ENCODE data around the gene ARL15. TPM values are rescaled to one million over a fixed set of nuclear protein-coding genes. Genes with fewer than 3 reads are reported as not detected.

ARL15 gene
- total and polyA plus RNA-seq, 4 donors = 5.0 to 24.8 (median 13.3) TPM

DNA sequence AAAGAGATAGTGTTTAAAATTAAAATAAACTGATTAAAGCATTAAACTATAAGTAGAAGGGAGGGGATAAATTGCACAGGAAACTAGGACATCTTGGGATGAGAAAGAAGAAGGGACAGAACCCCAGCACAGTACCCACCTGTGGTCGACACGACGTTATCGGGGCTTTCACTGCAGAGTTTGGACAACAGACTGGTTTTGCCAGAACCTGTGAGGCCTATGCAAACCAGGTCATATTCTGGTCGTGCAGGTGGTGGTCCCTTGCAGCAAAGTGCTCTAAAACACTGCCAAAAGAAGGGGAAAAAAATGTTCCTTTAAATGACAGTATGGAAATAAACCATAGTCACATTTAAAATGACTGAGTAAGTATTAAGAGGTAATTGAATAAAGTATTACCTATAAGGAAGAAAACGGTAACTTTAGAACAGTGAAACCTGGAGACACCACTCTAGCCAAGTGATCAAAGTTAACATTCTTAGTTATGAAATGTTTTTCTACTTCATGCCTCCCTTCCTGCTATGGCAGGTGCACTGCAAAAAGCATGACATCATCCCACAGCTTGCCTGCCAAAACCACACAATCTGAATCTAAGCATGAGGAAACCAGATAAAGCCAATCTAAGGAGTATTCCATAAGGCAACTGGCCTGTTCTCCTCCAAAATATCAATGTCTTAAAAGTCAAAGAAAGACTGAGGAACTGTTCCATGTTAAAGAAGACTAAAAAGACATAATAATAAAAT lies 138.6 kb downstream of the ARL15 start:
- H3K36me3 ChIP-seq (ENCODE audit: control insufficient read depth in 4 of 4, insufficient read depth in 3 of 4, low read depth in 1 of 4, low read length in 3 of 4) = no peaks in the 10 kb centered on the region
- 96% methylated on average over 6 of the region's 6 CpGs for WGBS
- no peak for DNase-seq (ENCODE audit: low spot score)
- no peak overlapping the region for H3K9ac ChIP-seq (ENCODE audit: low read depth in 1 of 2, low read length in 2 of 2)
- H3K4me1 ChIP-seq (ENCODE audit: control insufficient read depth in 4 of 4, insufficient read depth in 4 of 4, low read length in 3 of 4) = no peaks in the 10 kb centered on the region
- TF ChIP-seq, protein P1, sequence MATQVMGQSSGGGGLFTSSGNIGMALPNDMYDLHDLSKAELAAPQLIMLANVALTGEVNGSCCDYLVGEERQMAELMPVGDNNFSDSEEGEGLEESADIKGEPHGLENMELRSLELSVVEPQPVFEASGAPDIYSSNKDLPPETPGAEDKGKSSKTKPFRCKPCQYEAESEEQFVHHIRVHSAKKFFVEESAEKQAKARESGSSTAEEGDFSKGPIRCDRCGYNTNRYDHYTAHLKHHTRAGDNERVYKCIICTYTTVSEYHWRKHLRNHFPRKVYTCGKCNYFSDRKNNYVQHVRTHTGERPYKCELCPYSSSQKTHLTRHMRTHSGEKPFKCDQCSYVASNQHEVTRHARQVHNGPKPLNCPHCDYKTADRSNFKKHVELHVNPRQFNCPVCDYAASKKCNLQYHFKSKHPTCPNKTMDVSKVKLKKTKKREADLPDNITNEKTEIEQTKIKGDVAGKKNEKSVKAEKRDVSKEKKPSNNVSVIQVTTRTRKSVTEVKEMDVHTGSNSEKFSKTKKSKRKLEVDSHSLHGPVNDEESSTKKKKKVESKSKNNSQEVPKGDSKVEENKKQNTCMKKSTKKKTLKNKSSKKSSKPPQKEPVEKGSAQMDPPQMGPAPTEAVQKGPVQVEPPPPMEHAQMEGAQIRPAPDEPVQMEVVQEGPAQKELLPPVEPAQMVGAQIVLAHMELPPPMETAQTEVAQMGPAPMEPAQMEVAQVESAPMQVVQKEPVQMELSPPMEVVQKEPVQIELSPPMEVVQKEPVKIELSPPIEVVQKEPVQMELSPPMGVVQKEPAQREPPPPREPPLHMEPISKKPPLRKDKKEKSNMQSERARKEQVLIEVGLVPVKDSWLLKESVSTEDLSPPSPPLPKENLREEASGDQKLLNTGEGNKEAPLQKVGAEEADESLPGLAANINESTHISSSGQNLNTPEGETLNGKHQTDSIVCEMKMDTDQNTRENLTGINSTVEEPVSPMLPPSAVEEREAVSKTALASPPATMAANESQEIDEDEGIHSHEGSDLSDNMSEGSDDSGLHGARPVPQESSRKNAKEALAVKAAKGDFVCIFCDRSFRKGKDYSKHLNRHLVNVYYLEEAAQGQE (IDR thresholded peaks at IDR 0.05) = no peak
- peak; percentile 57 to 66 for TF ChIP-seq JUND (IDR thresholded peaks at IDR 0.05)
- H3K4me3 ChIP-seq (ENCODE audit: low read depth in 1 of 3, low read length in 3 of 3) = no peak overlapping the region
- H3K9me3 ChIP-seq (ENCODE audit: control insufficient read depth in 4 of 4, low read length in 3 of 4) = no peaks in the 10 kb centered on the region
- H3K27ac ChIP-seq (ENCODE audit: low read depth in 1 of 2, low read length in 2 of 2) = no peak overlapping the region
- no peaks in the 10 kb centered on the region for H3K27me3 ChIP-seq (ENCODE audit: control insufficient read depth in 4 of 4, insufficient read depth in 4 of 4, low read length in 3 of 4)

DNA sequence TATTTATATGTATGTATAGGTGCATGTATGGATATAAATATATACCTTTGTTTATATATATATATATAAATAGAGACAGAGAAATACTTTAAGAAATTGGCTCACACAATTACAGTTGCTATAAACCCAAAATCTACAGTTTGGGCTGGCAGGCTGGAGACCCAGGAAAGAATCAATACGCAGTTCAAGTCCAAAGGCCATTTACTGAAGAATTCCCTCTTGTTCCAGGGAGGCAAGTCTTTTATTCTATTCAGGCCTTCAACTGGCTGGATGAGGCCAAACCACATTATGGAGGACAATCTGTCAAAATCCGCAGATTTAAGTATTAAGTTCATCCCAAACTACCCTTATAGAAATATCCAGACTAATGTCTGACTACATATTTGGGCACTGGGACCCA lies 144.7 kb downstream of the ARL15 start:
- WGBS = 53% methylated on average over 2 of the region's 2 CpGs
- Histone ChIP-seq H3K27ac (ENCODE audit: low read depth in 1 of 2, low read length in 2 of 2) (no peak overlapping the region), H3K27me3 (ENCODE audit: control insufficient read depth in 4 of 4, insufficient read depth in 4 of 4, low read length in 3 of 4) (no peaks in the 10 kb centered on the region), H3K9ac (ENCODE audit: low read depth in 1 of 2, low read length in 2 of 2) (no peak overlapping the region), H3K9me3 (ENCODE audit: control insufficient read depth in 4 of 4, low read length in 3 of 4) (no peaks in the 10 kb centered on the region), H3K4me1 (ENCODE audit: control insufficient read depth in 4 of 4, insufficient read depth in 4 of 4, low read length in 3 of 4) (peaks cover 0 to 7% (median 2%) of the 10 kb centered on the region in 4 donors), H3K4me3 (ENCODE audit: low read depth in 1 of 3, low read length in 3 of 3) (no peak overlapping the region), H3K36me3 (ENCODE audit: control insufficient read depth in 4 of 4, insufficient read depth in 3 of 4, low read depth in 1 of 4, low read length in 3 of 4) (no peaks in the 10 kb centered on the region)
- no peak for DNase-seq (ENCODE audit: low spot score)
- peak in 1 of 2 donors; percentile 14 for TF ChIP-seq RAD21 (IDR thresholded peaks at IDR 0.05)
- peak; percentile 73 to 88 for TF ChIP-seq HNF4A (conservative IDR thresholded peaks at IDR 0.05)
- TF ChIP-seq YY1 (IDR thresholded peaks at IDR 0.05) = no peak
- TF ChIP-seq, protein P2, sequence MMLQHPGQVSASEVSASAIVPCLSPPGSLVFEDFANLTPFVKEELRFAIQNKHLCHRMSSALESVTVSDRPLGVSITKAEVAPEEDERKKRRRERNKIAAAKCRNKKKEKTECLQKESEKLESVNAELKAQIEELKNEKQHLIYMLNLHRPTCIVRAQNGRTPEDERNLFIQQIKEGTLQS (IDR thresholded peaks at IDR 0.05) = no peak
- TF ChIP-seq FOXA1 (IDR thresholded peaks at IDR 0.05) = no peak
- no peak for TF ChIP-seq EGR1 (IDR thresholded peaks at IDR 0.05; ENCODE audit: low read depth in 2 of 2)
- no peak for TF ChIP-seq TAF1 (conservative IDR thresholded peaks at IDR 0.05)
- no peak for TF ChIP-seq JUND (IDR thresholded peaks at IDR 0.05)
- peak; percentile 13 for TF ChIP-seq SP1 (IDR thresholded peaks at IDR 0.05)
- TF ChIP-seq NR2F2 (IDR thresholded peaks at IDR 0.05) = no peak
- TF ChIP-seq FOXA2 (IDR thresholded peaks at IDR 0.05) = no peak
- TF ChIP-seq HNF4G (IDR thresholded peaks at IDR 0.05) = peak; percentile 73
- no peak for TF ChIP-seq GABPA (IDR thresholded peaks at IDR 0.05 in 1 of 2, conservative IDR thresholded peaks at IDR 0.05 in 1 of 2)
- TF ChIP-seq, protein P3, sequence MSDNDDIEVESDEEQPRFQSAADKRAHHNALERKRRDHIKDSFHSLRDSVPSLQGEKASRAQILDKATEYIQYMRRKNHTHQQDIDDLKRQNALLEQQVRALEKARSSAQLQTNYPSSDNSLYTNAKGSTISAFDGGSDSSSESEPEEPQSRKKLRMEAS (IDR thresholded peaks at IDR 0.05) = no peak
- TF ChIP-seq, protein P1 (IDR thresholded peaks at IDR 0.05) = no peak
- TF ChIP-seq, protein P4, sequence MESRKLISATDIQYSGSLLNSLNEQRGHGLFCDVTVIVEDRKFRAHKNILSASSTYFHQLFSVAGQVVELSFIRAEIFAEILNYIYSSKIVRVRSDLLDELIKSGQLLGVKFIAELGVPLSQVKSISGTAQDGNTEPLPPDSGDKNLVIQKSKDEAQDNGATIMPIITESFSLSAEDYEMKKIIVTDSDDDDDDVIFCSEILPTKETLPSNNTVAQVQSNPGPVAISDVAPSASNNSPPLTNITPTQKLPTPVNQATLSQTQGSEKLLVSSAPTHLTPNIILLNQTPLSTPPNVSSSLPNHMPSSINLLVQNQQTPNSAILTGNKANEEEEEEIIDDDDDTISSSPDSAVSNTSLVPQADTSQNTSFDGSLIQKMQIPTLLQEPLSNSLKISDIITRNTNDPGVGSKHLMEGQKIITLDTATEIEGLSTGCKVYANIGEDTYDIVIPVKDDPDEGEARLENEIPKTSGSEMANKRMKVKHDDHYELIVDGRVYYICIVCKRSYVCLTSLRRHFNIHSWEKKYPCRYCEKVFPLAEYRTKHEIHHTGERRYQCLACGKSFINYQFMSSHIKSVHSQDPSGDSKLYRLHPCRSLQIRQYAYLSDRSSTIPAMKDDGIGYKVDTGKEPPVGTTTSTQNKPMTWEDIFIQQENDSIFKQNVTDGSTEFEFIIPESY (IDR thresholded peaks at IDR 0.05) = no peak
- TF ChIP-seq, protein P5, sequence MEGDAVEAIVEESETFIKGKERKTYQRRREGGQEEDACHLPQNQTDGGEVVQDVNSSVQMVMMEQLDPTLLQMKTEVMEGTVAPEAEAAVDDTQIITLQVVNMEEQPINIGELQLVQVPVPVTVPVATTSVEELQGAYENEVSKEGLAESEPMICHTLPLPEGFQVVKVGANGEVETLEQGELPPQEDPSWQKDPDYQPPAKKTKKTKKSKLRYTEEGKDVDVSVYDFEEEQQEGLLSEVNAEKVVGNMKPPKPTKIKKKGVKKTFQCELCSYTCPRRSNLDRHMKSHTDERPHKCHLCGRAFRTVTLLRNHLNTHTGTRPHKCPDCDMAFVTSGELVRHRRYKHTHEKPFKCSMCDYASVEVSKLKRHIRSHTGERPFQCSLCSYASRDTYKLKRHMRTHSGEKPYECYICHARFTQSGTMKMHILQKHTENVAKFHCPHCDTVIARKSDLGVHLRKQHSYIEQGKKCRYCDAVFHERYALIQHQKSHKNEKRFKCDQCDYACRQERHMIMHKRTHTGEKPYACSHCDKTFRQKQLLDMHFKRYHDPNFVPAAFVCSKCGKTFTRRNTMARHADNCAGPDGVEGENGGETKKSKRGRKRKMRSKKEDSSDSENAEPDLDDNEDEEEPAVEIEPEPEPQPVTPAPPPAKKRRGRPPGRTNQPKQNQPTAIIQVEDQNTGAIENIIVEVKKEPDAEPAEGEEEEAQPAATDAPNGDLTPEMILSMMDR (IDR thresholded peaks at IDR 0.05; ENCODE audit: low read depth, low read length, missing input control) = no peak
- no peak for TF ChIP-seq RXRA (IDR thresholded peaks at IDR 0.05)

Data from liver (tissue), 9 donors.